SK-N-SH (cell line): ENCODE measurements around the gene FNDC3B. TPM values are rescaled to one million over a fixed set of nuclear protein-coding genes. Genes with fewer than 3 reads are reported as not detected.

Experiments
- CTCF ChIA-PET: fragments of 300-600, 350-600 bp; formaldehyde crosslinking; extraction: SDS; loops from one replicate; lab custom pipeline; 2021; lab: Yijun Ruan, JAX
- POLR2A ChIA-PET: fragments of 350-600 bp; sonication (Branson Sonifier 250); formaldehyde crosslinking; extraction: SDS; loops from one replicate; lab custom pipeline; 2020; ENCODE audit warnings: antibody characterized with exemption, inconsistent platforms; lab: Yijun Ruan, JAX
- DNase-seq: peaks from one replicate; pipeline ENCODE4 v3.0.0; 2012
- H2AFZ ChIP-seq: fragments of 200-600 bp; sonication (generic); 2 replicates; pipeline ENCODE4 v1.8.1; 2016; ENCODE audit warnings: antibody characterized with exemption, mild to moderate bottlenecking, low read depth
- H3F3A ChIP-seq: fragments of 200-600 bp; sonication (generic); replicated peaks from 2 replicates; pipeline ENCODE3; 2016; ENCODE audit warnings: antibody characterized with exemption, mild to moderate bottlenecking; ENCODE audit not compliant: insufficient read depth
- H3K27ac ChIP-seq, 2 experiments: fragments of 200-500 bp in 1 of 2; fragments of 200-600 bp in 1 of 2; sonication (Bioruptor generic) in 1 of 2; sonication (generic), shearing (Covaris generic) in 1 of 2; 2 replicates each; pipeline versions ENCODE4 v1.5.1 to v1.6.1; 2014 to 2016; ENCODE audit warnings: low read depth in 2 of 2, inconsistent platforms in 1 of 2, low read length in 1 of 2, mild to moderate bottlenecking in 1 of 2, mixed read lengths in 1 of 2
- H3K27me3 ChIP-seq: fragments of 200-600 bp; sonication (generic), shearing (Covaris generic); 2 replicates; pipeline ENCODE4 v1.6.1; 2016; ENCODE audit warnings: mixed run types; ENCODE audit not compliant: insufficient read depth
- H3K36me3 ChIP-seq, 2 experiments: fragments of 200-500 bp in 1 of 2; fragments of 200-600 bp in 1 of 2; sonication (Bioruptor generic) in 1 of 2; sonication (generic) in 1 of 2; replicated peaks in 1 of 2; 2 replicates each; pipeline versions ENCODE3 to v1.5.1; 2014 to 2016; ENCODE audit warnings: low read length in 1 of 2, mild to moderate bottlenecking in 1 of 2; ENCODE audit not compliant: insufficient read depth in 2 of 2, control insufficient read depth in 1 of 2
- H3K4me1 ChIP-seq, 2 experiments: fragments of 200-500 bp in 1 of 2; fragments of 200-600 bp in 1 of 2; sonication (Bioruptor generic) in 1 of 2; sonication (generic), shearing (Covaris generic) in 1 of 2; 2 replicates each; pipeline versions ENCODE4 v1.5.1 to v1.6.1; 2014 to 2016; ENCODE audit warnings: low read depth in 1 of 2, low read length in 1 of 2, mixed run types in 1 of 2; ENCODE audit not compliant: insufficient read depth in 2 of 2, control insufficient read depth in 1 of 2
- H3K4me2 ChIP-seq: fragments of 200-600 bp; sonication (generic), shearing (Covaris generic); 2 replicates; pipeline ENCODE4 v1.6.1; 2017; ENCODE audit warnings: mixed run types
- H3K4me3 ChIP-seq, 2 experiments: fragments of 200-500 bp in 1 of 2; fragments of 200-600 bp in 1 of 2; sonication (Bioruptor generic) in 1 of 2; sonication (generic), shearing (Covaris generic) in 1 of 2; 2 replicates each; pipeline versions ENCODE4 v1.5.1 to v1.8.1; 2014 to 2016; ENCODE audit warnings: low read depth in 2 of 2, inconsistent platforms in 1 of 2, low read length in 1 of 2, mild to moderate bottlenecking in 1 of 2, mixed read lengths in 1 of 2, moderate library complexity in 1 of 2
- H3K79me2 ChIP-seq: fragments of 200-600 bp; sonication (generic); 2 replicates; pipeline ENCODE4 v1.8.1; 2017; ENCODE audit warnings: mild to moderate bottlenecking; ENCODE audit not compliant: insufficient read depth
- H3K9ac ChIP-seq: fragments of 200-600 bp; sonication (generic); 2 replicates; pipeline ENCODE4 v1.6.1; 2017; ENCODE audit warnings: mixed run types
- H3K9me2 ChIP-seq: fragments of 200-600 bp; sonication (generic); 2 replicates; pipeline ENCODE4 v1.6.1; 2017; ENCODE audit warnings: mixed run types
- H3K9me3 ChIP-seq: fragments of 200-600 bp; sonication (generic); 2 replicates; pipeline ENCODE4 v1.6.1; 2017; ENCODE audit warnings: mixed run types, mild to moderate bottlenecking, moderate library complexity
- H4K20me1 ChIP-seq: fragments of 200-600 bp; sonication (generic); 2 replicates; pipeline ENCODE4 v1.6.1; 2017; ENCODE audit warnings: mild to moderate bottlenecking, mixed run types; ENCODE audit not compliant: insufficient read depth
- CHD2 ChIP-seq: fragments of 150-350 bp; IDR thresholded peaks from 2 replicates; pipeline ENCODE4 v1.6.1; 2018; ENCODE audit warnings: low read length; ENCODE audit not compliant: partially characterized antibody
- CTCF ChIP-seq: fragments of 200-600 bp; sonication (generic); IDR thresholded peaks from 2 replicates; pipeline ENCODE4 v1.6.1; 2017; ENCODE audit warnings: antibody characterized with exemption, mild to moderate bottlenecking, moderate library complexity
- EZH2phosphoT487 ChIP-seq: fragments of 200-600 bp; sonication (generic); IDR thresholded peaks from 2 replicates; pipeline ENCODE4 v1.6.1; 2017; ENCODE audit warnings: low read depth, mixed run types, mild to moderate bottlenecking, antibody characterized with exemption, moderate library complexity, borderline replicate concordance
- FOSL2 ChIP-seq: IDR thresholded peaks from 2 replicates; pipeline ENCODE4 v1.4.0; 2012; ENCODE audit warnings: low read depth, mild to moderate bottlenecking, moderate library complexity, borderline replicate concordance
- FOXM1 ChIP-seq: IDR thresholded peaks from 2 replicates; pipeline ENCODE4 v1.4.0; 2012; ENCODE audit warnings: low read depth, mild to moderate bottlenecking
- MXI1 ChIP-seq: IDR thresholded peaks from 2 replicates; pipeline ENCODE4 v1.6.1; 2012; ENCODE audit warnings: mild to moderate bottlenecking, low read depth, low read length, improper control_type of control experiment
- NFIC ChIP-seq: IDR thresholded peaks from 2 replicates; pipeline ENCODE4 v1.4.0; 2012; ENCODE audit warnings: borderline replicate concordance
- NRF1 ChIP-seq: IDR thresholded peaks from 2 replicates; pipeline ENCODE4 v1.6.1; 2012; ENCODE audit warnings: low read depth, mild to moderate bottlenecking, low read length
- PBX3 ChIP-seq: IDR thresholded peaks from 2 replicates; pipeline ENCODE4; 2012
- POLR2AphosphoS5 ChIP-seq: IDR thresholded peaks from 2 replicates; pipeline ENCODE4 v1.6.1; 2012; ENCODE audit warnings: low read depth, low read length
- RCOR1 ChIP-seq: fragments of 150-350 bp; IDR thresholded peaks from 2 replicates; pipeline ENCODE4 v1.6.1; 2017; ENCODE audit warnings: antibody characterized with exemption, low read length
- REST ChIP-seq: IDR thresholded peaks from 2 replicates; pipeline ENCODE4 v1.6.1; 2012; ENCODE audit warnings: mild to moderate bottlenecking, low read depth, low read length, moderate library complexity
- RFX5 ChIP-seq: IDR thresholded peaks from 2 replicates; pipeline ENCODE4 v1.6.1; 2012; ENCODE audit warnings: mild to moderate bottlenecking, improper control_type of control experiment, low read length
- SIN3A ChIP-seq: IDR thresholded peaks from 2 replicates; pipeline ENCODE4 v1.6.1; 2012; ENCODE audit warnings: low read depth, mild to moderate bottlenecking, low read length, moderate library complexity, borderline replicate concordance
- SMC3 ChIP-seq: IDR thresholded peaks from 2 replicates; pipeline ENCODE4 v1.6.1; 2012; ENCODE audit warnings: low read depth, low read length, improper control_type of control experiment
- TEAD4 ChIP-seq: IDR thresholded peaks from 2 replicates; pipeline ENCODE4 v1.4.0; 2012; ENCODE audit warnings: mild to moderate bottlenecking, borderline replicate concordance; ENCODE audit not compliant: insufficient read depth
- WGBS: methylation state at CpG from one replicate; pipeline ENCODE4 v1.1.6; 2017; ENCODE audit warnings: low lambda C conversion rate; 5-methylcytosine and 5-hydroxymethylcytosine counted together
- polyA plus RNA-seq, 3 experiments: library from polyadenylated mRNA; depleted of rRNA; stranded (reverse); fragments of >200 nt; gene quantifications; 2 replicates each; pipeline ENCODE4 v1.2.3, GENCODE V29; 2012
- TF ChIP-seq, protein P1 (sequence below): IDR thresholded peaks from 2 replicates; pipeline ENCODE4 v1.4.0; 2012; ENCODE audit warnings: low read depth, borderline replicate concordance

FNDC3B gene
- polyA plus RNA-seq, 1 of the 3 experiments (the other 2 are of a cell fraction): 10.4 TPM

DNA sequence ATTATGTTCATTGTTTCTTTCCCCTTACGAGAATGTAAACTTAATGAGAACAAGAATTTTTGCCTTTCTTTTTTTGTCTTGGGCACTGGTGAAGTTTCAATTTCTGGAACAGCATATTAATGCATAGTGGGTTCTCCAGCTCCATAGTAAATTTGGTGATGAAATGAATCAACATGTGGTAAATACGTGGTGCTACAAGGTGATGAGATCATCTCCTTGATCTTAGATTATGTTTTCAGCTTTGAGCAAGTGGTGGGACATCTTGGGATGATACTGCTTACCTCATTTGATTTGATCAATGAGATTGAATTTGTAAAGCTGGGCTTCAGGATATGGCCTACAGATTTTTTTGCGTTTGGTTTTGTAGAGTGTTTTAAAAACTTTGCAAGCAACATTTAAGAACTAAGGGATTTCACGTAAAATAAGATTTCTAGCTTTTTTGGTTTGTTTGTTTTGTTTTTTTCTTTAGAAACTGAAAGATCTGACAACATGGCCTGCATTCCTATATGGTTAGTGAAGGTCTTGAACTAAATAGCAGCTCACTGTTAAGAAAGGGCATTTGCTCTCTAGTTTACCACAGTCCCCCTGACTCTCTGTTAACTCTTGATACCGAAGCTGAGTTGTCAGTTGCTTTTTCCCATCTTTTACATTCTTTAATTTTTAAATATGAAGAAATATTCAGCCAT, 45.6 kb downstream of the FNDC3B start:
- H3K36me3 ChIP-seq: peaks cover 0 to 44% of the 10 kb centered on the region in 2 experiments
- no peaks in the 10 kb centered on the region for H3K9me3 ChIP-seq
- no peaks in the 10 kb centered on the region for H3K9me2 ChIP-seq
- peaks cover 99% of the 10 kb centered on the region for H3K79me2 ChIP-seq
- H3K27me3 ChIP-seq: no peaks in the 10 kb centered on the region
- H3F3A ChIP-seq: peaks cover 32% of the 10 kb centered on the region
- POLR2A ChIA-PET: no interaction called here
- CTCF ChIA-PET: interaction anchor here (1.4 kb wide), 1 partner anchor 10 kb away, joined by 4 read pairs; no protein-coding TSS in a partner anchor
- peaks cover 84% of the 10 kb centered on the region for H4K20me1 ChIP-seq
- WGBS: 86% methylated on average over 5 of the region's 5 CpGs
- no peak for TF ChIP-seq SIN3A
- no peak for TF ChIP-seq POLR2AphosphoS5
- no peak for TF ChIP-seq SMC3
- no peak for TF ChIP-seq EZH2phosphoT487
- no peak for TF ChIP-seq RFX5
- no peak for TF ChIP-seq FOXM1
- TF ChIP-seq PBX3: no peak
- no peak for TF ChIP-seq RCOR1
- no peak for TF ChIP-seq CTCF
- TF ChIP-seq TEAD4: no peak
- TF ChIP-seq CHD2: no peak
- no peak for TF ChIP-seq MXI1
- no peak for TF ChIP-seq NFIC
- TF ChIP-seq NRF1: no peak
- TF ChIP-seq, protein P1, sequence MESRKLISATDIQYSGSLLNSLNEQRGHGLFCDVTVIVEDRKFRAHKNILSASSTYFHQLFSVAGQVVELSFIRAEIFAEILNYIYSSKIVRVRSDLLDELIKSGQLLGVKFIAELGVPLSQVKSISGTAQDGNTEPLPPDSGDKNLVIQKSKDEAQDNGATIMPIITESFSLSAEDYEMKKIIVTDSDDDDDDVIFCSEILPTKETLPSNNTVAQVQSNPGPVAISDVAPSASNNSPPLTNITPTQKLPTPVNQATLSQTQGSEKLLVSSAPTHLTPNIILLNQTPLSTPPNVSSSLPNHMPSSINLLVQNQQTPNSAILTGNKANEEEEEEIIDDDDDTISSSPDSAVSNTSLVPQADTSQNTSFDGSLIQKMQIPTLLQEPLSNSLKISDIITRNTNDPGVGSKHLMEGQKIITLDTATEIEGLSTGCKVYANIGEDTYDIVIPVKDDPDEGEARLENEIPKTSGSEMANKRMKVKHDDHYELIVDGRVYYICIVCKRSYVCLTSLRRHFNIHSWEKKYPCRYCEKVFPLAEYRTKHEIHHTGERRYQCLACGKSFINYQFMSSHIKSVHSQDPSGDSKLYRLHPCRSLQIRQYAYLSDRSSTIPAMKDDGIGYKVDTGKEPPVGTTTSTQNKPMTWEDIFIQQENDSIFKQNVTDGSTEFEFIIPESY: no peak
- TF ChIP-seq REST: no peak
- TF ChIP-seq FOSL2: no peak
- no peak overlapping the region for H2AFZ ChIP-seq
- H3K4me1 ChIP-seq: peaks cover 11 to 43% of the 10 kb centered on the region in 2 experiments; a peak in 3 of 4 replicates
- no peak overlapping the region; a peak in 1 of 4 replicates for H3K27ac ChIP-seq
- no peak overlapping the region for H3K4me3 ChIP-seq
- no peak for DNase-seq
- no peak overlapping the region for H3K4me2 ChIP-seq
- no peak overlapping the region for H3K9ac ChIP-seq
